Heart left ventricle (tissue), 16 donors: ENCODE data around the gene GAS7. TPM values are rescaled to one million over a fixed set of nuclear protein-coding genes. Genes with fewer than 3 reads are reported as not detected.
A peak's percentile ranks its signal among the peaks of the same experiment; 100 is the strongest.

Experiments used
- ATAC-seq, 4 donors: fragments of 200-7000 bp; cut with Tn5 transposase; one replicate each; pipeline ENCODE4 v1.9.1; 2020 to 2022; ENCODE audit warnings: moderate library complexity in 4 of 4, mild to moderate bottlenecking in 3 of 4, moderate number of reproducible peaks in 1 of 4
- DNase-seq, 5 donors: peaks; one replicate each; pipeline ENCODE4 v3.0.0-alpha.2; 2020
- H3K27ac ChIP-seq, 12 donors: fragments of 200-600 bp; sonication (generic) in 4 of 12; one replicate each; pipeline versions ENCODE4 v1.5.0 to v1.8.0; 2016 to 2022; ENCODE audit warnings: mild to moderate bottlenecking in 2 of 12
- H3K27me3 ChIP-seq, 9 donors: fragments of 200-600 bp; sonication (generic) in 2 of 9; one replicate each; pipeline versions ENCODE4 v1.5.1 to v1.8.0; 2016 to 2022; ENCODE audit warnings: mild to moderate bottlenecking in 3 of 9
- H3K36me3 ChIP-seq, 9 donors: fragments of 200-600 bp; sonication (generic) in 2 of 9; one replicate each; pipeline versions ENCODE4 v1.5.0 to v1.8.0; 2018 to 2022; ENCODE audit warnings: mild to moderate bottlenecking in 2 of 9
- H3K4me1 ChIP-seq, 12 donors: fragments of 200-600 bp; sonication (generic) in 4 of 12; one replicate each; pipeline versions ENCODE4 v1.5.0 to v1.8.0; 2016 to 2022; ENCODE audit warnings: mild to moderate bottlenecking in 3 of 12
- H3K4me3 ChIP-seq, 12 donors: fragments of 200-600 bp; sonication (generic) in 4 of 12; one replicate each; pipeline versions ENCODE4 v1.5.0 to v1.8.0; 2017 to 2022; ENCODE audit warnings: mild to moderate bottlenecking in 9 of 12, moderate library complexity in 4 of 12
- H3K9me3 ChIP-seq, 12 donors: fragments of 200-600 bp; sonication (generic) in 4 of 12; one replicate each; pipeline versions ENCODE4 v1.5.0 to v1.8.0; 2016 to 2022; ENCODE audit warnings: mild to moderate bottlenecking in 1 of 12
- POLR2A ChIP-seq, 2 donors: fragments of 450-650 bp; IDR thresholded peaks; one replicate each; pipeline ENCODE4 v1.6.1; 2017; ENCODE audit warnings: antibody characterized with exemption in 2 of 2, mild to moderate bottlenecking in 2 of 2, moderate library complexity in 2 of 2
- WGBS, 4 donors: extraction: QIAGEN DNeasy Blood & Tissue Kit in 2 of 4; methylation state at CpG; one replicate each; pipeline versions ENCODE4 v1.1.5 to v1.1.7; 2013 to 2018; 5-methylcytosine and 5-hydroxymethylcytosine counted together
- intact Hi-C, 10 donors: fragments of 100-400 bp; cut with DNase I; formaldehyde crosslinking; loops; one replicate each; pipeline versions ENCODE4 v1.11.1 to v1.14.2; 2022
- polyA plus RNA-seq, 2 donors: library from polyadenylated mRNA; stranded (reverse); fragments of 200-250 nt; gene quantifications; one replicate each; pipeline ENCODE4 v1.2.3, GENCODE V29; 2013
- total RNA-seq, 9 donors: library from RNA; depleted of rRNA in 2 of 9; stranded (reverse); fragments of >200 nt in 2 of 9; fragmentation: NEBNext Ultra II Directional in 3 of 9; extraction: Animal tissue kit (Norgen Biotek cat#: 25700) in 3 of 9; gene quantifications; one replicate each; pipeline versions ENCODE4 v1.1.0 to v1.2.4, GENCODE V29; 2016 to 2023
- TF ChIP-seq, protein P1 (sequence below), 12 donors: fragments of 200-600 bp; sonication (generic) in 4 of 12; IDR thresholded peaks; one replicate each; pipeline versions ENCODE4 v1.5.0 to v1.8.0; 2018 to 2022; ENCODE audit warnings: antibody characterized with exemption in 12 of 12, mild to moderate bottlenecking in 5 of 12
- donor health status: ischemic (EF 13 %, LVEDD 7.1; RV severe dilation, severe dysfunction).
- donor health status: healthy with polysubstance abuse.
- donor health status: DM: no; HTN: yes; CAD: no.
- donor health status: DM: no; HTN: no; CAD: no.
- donor health status: ischemic (EF 25% LVEDD 6.9; RV normal size, moderate dysfunction).
- donor health status: ischemic (EF 25% LVEDD 5.7; RV mildly dilated, moderate dysfunction).
- donor health status: healthy.
- donor health status: DM: yes; HTN: yes; CAD: no.
- donor health status: ischemic (EF 35%, LVEDD 5.7; RV mildly dilated, moderate dysfunction).
- donor health status: nonischemic (EF 11% LVEDD 7.7; RV severe dilation, severe dysfunction).
- donor health status: DM: yes; HTN: yes; CAD: no.
- donor health status: PGD.
- donor health status: ischemic (EF 29% LVEDD 5.4; RV normal size, mild dysfunction).
- donor health status: nonischemic (EF 23%, LVEDD 6.1; RV moderate dilation, normal function).

Gene GAS7
- total and polyA plus RNA-seq, 11 donors, result 19.4 to 86.5 (median 65.1) TPM

DNA sequence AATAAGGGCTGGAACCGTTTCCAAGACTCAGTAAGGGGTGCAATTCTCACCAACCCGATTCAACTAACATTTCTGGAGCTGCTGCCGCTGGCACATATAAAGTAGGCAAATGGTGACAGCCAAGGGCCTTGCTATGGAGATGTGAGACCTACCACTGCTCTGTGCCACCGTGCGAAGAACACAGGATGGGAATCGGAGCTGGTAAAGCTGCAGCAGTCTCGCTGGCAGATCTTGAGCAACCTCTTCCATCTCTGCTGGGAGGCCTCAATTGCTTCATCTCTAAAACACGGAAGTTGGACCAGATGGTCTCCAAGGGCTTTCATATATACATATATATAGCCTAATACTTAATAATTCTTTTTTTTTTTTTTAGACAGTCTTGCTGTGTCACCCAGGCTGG is 164.4 kb downstream of the GAS7 start:
- peaks cover 0 to 84% (median 9%) of the 10 kb centered on the region in 12 donors for H3K4me1 ChIP-seq
- WGBS, 4 donors, result 62 to 79% (median 77%) methylated on average over 8 of the region's 8 CpGs
- no peaks in the 10 kb centered on the region for H3K9me3 ChIP-seq
- no peaks in the 10 kb centered on the region for H3K27me3 ChIP-seq
- H3K4me3 ChIP-seq, result peak overlapping the region in 11 of 12 donors; percentile 16 to 62 (median 52)
- peak in 2 of 5 donors; percentile 59 to 67 for DNase-seq
- H3K27ac ChIP-seq, result peak overlapping the region in 11 of 12 donors; percentile 32 to 96 (median 88)
- peak in 3 of 4 donors; percentile 31 to 40 (median 38) for ATAC-seq
- intact Hi-C loops, result no loop called here
- H3K36me3 ChIP-seq, result peaks cover 0 to 5% (median 0%) of the 10 kb centered on the region in 9 donors
- no peak for TF ChIP-seq POLR2A (IDR thresholded peaks at IDR 0.05)
- TF ChIP-seq, protein P1, sequence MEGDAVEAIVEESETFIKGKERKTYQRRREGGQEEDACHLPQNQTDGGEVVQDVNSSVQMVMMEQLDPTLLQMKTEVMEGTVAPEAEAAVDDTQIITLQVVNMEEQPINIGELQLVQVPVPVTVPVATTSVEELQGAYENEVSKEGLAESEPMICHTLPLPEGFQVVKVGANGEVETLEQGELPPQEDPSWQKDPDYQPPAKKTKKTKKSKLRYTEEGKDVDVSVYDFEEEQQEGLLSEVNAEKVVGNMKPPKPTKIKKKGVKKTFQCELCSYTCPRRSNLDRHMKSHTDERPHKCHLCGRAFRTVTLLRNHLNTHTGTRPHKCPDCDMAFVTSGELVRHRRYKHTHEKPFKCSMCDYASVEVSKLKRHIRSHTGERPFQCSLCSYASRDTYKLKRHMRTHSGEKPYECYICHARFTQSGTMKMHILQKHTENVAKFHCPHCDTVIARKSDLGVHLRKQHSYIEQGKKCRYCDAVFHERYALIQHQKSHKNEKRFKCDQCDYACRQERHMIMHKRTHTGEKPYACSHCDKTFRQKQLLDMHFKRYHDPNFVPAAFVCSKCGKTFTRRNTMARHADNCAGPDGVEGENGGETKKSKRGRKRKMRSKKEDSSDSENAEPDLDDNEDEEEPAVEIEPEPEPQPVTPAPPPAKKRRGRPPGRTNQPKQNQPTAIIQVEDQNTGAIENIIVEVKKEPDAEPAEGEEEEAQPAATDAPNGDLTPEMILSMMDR (IDR thresholded peaks at IDR 0.05), result no peak

DNA sequence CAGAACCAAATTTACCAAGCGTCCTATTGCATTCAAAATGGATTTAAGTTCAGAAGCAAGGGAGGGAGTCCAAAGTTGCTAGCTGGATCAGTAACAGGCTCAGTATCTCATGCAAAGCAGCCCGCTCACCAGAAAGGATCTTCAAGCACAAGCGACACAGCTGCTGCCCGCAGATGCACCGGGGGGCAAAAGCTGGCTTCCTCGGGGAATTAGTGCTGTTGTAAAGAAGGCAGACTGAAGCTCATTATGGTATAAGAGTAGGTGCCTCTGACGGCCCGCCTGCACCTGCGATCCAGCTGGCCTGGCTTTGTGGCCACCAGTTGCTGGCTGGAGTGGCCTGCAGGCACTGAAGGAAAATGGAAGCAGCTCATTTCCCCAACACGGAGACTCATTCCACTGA is 165.0 kb downstream of the GAS7 start:
- H3K4me3 ChIP-seq, result peak overlapping the region in 10 of 12 donors; percentile 22 to 62 (median 53)
- 68 to 82% (median 77%) methylated on average over 10 of the region's 10 CpGs for WGBS, 4 donors

DNA sequence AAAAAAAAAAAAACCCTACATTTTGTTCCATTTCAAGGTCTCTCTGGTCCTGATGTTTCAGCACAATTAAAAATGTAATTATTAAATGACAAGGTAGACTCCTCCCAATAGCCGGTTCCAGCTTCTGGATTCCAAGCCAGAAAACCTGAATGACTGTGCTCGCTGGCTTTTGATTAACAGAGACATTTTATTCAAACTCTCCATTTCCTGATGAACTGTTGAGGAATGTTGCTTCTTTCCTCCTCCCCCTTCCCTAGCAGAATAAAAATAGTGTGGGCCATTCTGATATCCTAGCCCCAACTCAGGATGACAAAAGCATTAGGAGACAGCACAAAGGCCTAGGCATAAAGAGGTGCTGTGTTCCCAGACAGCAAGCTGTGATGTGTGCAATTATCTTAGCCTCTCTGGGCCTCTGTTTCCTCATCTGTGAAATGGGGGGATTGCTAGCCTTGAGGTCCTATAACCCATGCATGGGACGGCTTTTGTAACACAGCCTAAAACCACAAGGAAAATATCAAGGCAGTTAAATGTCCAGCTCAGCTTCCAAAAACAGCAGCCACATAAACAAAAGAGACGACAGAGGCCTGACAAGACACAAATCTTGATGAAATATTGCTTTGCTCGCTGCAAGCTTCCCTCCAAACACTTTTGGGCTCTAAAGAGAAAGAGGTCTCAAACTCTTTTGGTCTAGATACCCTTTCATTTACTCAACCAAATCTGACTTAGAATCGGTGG is 166.1 kb downstream of the GAS7 start:
- Histone ChIP-seq H3K27ac (peak overlapping the region in 5 of 12 donors; percentile 1 to 94 (median 89)), H3K36me3 (peaks cover 0 to 7% (median 0%) of the 10 kb centered on the region in 9 donors), H3K4me1 (peaks cover 0 to 86% (median 12%) of the 10 kb centered on the region in 12 donors), H3K27me3 (no peaks in the 10 kb centered on the region), H3K9me3 (no peaks in the 10 kb centered on the region), H3K4me3 (peak overlapping the region in 8 of 12 donors; percentile 1 to 62 (median 54))
- DNase-seq (no peak), ATAC-seq (no peak)
- intact Hi-C loops, result no loop called here
- TF ChIP-seq, protein P1 (IDR thresholded peaks at IDR 0.05), result no peak
- TF ChIP-seq POLR2A (IDR thresholded peaks at IDR 0.05), result no peak
- 54 to 75% (median 60%) methylated on average over 6 of the region's 6 CpGs for WGBS, 4 donors

More for the DNA sequence above, 165.0 kb downstream of the GAS7 start:
- Histone ChIP-seq H3K27ac (peak overlapping the region in 10 of 12 donors; percentile 20 to 96 (median 86)), H3K9me3 (no peaks in the 10 kb centered on the region), H3K4me1 (peaks cover 0 to 88% (median 11%) of the 10 kb centered on the region in 12 donors), H3K27me3 (no peaks in the 10 kb centered on the region), H3K36me3 (peaks cover 0 to 5% (median 0%) of the 10 kb centered on the region in 9 donors)
- DNase-seq, result no peak
- TF ChIP-seq, protein P1 (IDR thresholded peaks at IDR 0.05), result no peak
- no peak for TF ChIP-seq POLR2A (IDR thresholded peaks at IDR 0.05)
- ATAC-seq, result no peak
- intact Hi-C loops, result no loop called here

DNA sequence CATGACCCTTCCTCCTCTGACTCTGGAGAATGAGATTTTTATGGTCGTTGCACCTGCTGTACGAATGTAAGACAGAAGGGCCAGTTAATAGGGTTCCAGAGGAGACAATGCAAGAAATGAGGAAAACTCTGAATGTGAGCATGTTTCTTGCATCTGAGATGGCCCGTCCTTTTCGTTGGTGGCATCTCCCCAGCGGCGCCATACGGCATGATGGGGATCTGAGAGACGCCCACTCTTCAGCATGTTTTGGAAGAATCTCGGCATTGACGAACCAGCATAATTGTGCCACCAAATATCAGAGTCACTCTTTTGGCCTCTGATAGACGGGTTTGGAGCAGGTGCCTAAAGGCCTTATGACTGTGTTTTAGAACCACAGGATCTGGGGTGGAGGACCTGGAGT is 166.8 kb downstream of the GAS7 start:
- H3K4me1 ChIP-seq, result peaks cover 0 to 85% (median 13%) of the 10 kb centered on the region in 12 donors
- TF ChIP-seq, protein P1 (IDR thresholded peaks at IDR 0.05), result no peak
- TF ChIP-seq POLR2A (IDR thresholded peaks at IDR 0.05), result no peak
- intact Hi-C loops, result no loop called here
- ATAC-seq (no peak), DNase-seq (no peak)
- peak overlapping the region in 4 of 12 donors; percentile 1 to 54 (median 36) for H3K4me3 ChIP-seq
- H3K36me3 ChIP-seq, result peaks cover 0 to 13% (median 0%) of the 10 kb centered on the region in 9 donors
- 80 to 91% (median 85%) methylated on average over 11 of the region's 11 CpGs for WGBS, 4 donors
- H3K27ac ChIP-seq, result peak overlapping the region in 4 of 12 donors; percentile 35 to 94 (median 90)
- no peaks in the 10 kb centered on the region for H3K9me3 ChIP-seq
- H3K27me3 ChIP-seq, result no peaks in the 10 kb centered on the region
